Adrenal gland (tissue), 19 donors: Measurements from ENCODE around the gene PLPP7. TPM values are rescaled to one million over a fixed set of nuclear protein-coding genes. Genes with fewer than 3 reads are reported as not detected.
"Not testable (repeated sequence)": the region's sequence is repeated elsewhere in the genome, so short reads cannot be mapped to it uniquely, and the experiment has no call there.

Experiments used
- DNase-seq, 7 donors: peaks; one replicate each; pipeline ENCODE4 v3.0.0-alpha.2; 2019 to 2020
- H3K27ac ChIP-seq, 5 donors: fragments of 200-600 bp; sonication (generic) in 4 of 5; 1 replicate in 3 of 5; 2 replicates in 2 of 5; pipeline versions ENCODE4 v1.5.1 to v1.8.0; 2016 to 2020; ENCODE audit warnings: mild to moderate bottlenecking in 1 of 5
- H3K27me3 ChIP-seq: fragments of 200-600 bp; 2 replicates; pipeline ENCODE4 v1.8.0; 2021
- H3K36me3 ChIP-seq, 2 donors: fragments of 200-600 bp; replicated peaks in 1 of 2; 1 replicate in 1 of 2; 2 replicates in 1 of 2; pipeline versions ENCODE4 v1.5.1 to v1.8.0; 2018 to 2022
- H3K4me1 ChIP-seq, 2 donors: fragments of 200-600 bp; replicated peaks in 1 of 2; 1 replicate in 1 of 2; 2 replicates in 1 of 2; pipeline versions ENCODE4 v1.5.1 to v1.8.0; 2018 to 2021
- H3K4me3 ChIP-seq, 4 donors: fragments of 200-600 bp; sonication (generic) in 3 of 4; one replicate each; pipeline ENCODE4 v1.5.1; 2016 to 2018
- H3K9me3 ChIP-seq, 3 donors: fragments of 200-600 bp; sonication (generic) in 1 of 3; replicated peaks in 1 of 3; 1 replicate in 2 of 3; 2 replicates in 1 of 3; pipeline versions ENCODE4 v1.5.1 to v1.8.0; 2016 to 2021
- POLR2A ChIP-seq, 2 donors: fragments of 450-650 bp; IDR thresholded peaks; one replicate each; pipeline ENCODE4 v1.6.1; 2017; ENCODE audit warnings: antibody characterized with exemption in 2 of 2, mild to moderate bottlenecking in 2 of 2, moderate library complexity in 1 of 2
- WGBS, 4 donors: extraction: QIAGEN DNeasy Blood & Tissue Kit in 2 of 4; methylation state at CpG; one replicate each; pipeline versions ENCODE4 v1.1.5 to v1.1.7; 2013 to 2017; 5-methylcytosine and 5-hydroxymethylcytosine counted together
- intact Hi-C, 2 donors: fragments of 100-400 bp; cut with DNase I; formaldehyde crosslinking; loops; one replicate each; pipeline versions ENCODE4 v1.14.1 to v1.15.0; 2022 to 2023
- long read RNA-seq, 10 donors: library from polyadenylated mRNA in 3 of 10; unstranded in 2 of 10; stranded (forward) in 1 of 10; transcript quantifications; one replicate each; pipeline ENCODE4 v2.0.0 and lab custom pipeline, GENCODE V29; 2021 to 2026
- polyA plus RNA-seq, 3 donors: library from polyadenylated mRNA; stranded (reverse); fragments of 200-250 nt in 2 of 3; fragments of 350-450 nt in 1 of 3; fragmentation: Illumina TruSeq in 1 of 3; extraction: RNeasy Lipid Tissue Mini Kit (QIAGEN cat#74804) in 1 of 3; gene quantifications; one replicate each; pipeline ENCODE4 v1.2.3, GENCODE V29; 2013 to 2014
- total RNA-seq, 9 donors: library from RNA; depleted of rRNA in 4 of 9; stranded (reverse); fragments of >200 nt in 4 of 9; fragments of 120-200 nt in 1 of 9; fragmentation: NEBNext Ultra II Directional in 1 of 9; extraction: Animal tissue kit (Norgen Biotek cat#: 25700) in 1 of 9; gene quantifications; one replicate each; pipeline versions ENCODE4 v1.1.0 to v1.2.4, GENCODE V29; 2013 to 2023
- TF ChIP-seq, protein P1 (sequence below), 6 experiments: fragments of 450-650 bp in 4 of 6; fragments of 200-600 bp in 2 of 6; sonication (generic) in 1 of 6; IDR thresholded peaks; 1 replicate in 5 of 6; 2 replicates in 1 of 6; pipeline versions ENCODE4 v1.5.1 to v1.8.0; 2016 to 2021; ENCODE audit warnings: antibody characterized with exemption in 6 of 6, mild to moderate bottlenecking in 2 of 6, moderate library complexity in 1 of 6
- donor health status: healthy with polysubstance abuse.
- donor health status: Bipolar disorder and iron deficiency.
- donor health status: DM: yes; HTN: yes; CAD: no.
- donor health status: DM: no; HTN: no; CAD: no.
- donor health status: DM: no; HTN: no; CAD: no.
- donor health status: DM: yes; HTN: yes; CAD: no.

The PLPP7 gene
- total RNA-seq (10 to 100 TPM; 11.1 to 31.4 (median 19.0) TPM), polyA plus RNA-seq (10 to 100 TPM in 1 of 3 donors, 1 to 10 TPM in 2; 4.8 to 13.2 (median 10.0) TPM)
- long read RNA-seq, donor 1, transcript PLPP7-202 (2 exons, 2,095 nt): major isoform, 13 of 13 reads
- long read RNA-seq, donor 1, partial matches to known transcripts: 0 of 13 reads
- long read RNA-seq, donor 1, other reads (novel, unspliced or antisense): 0 of 13 reads
- long read RNA-seq, donor 2, transcript PLPP7-202 (2 exons, 2,095 nt): major isoform, 7 of 14 reads
- long read RNA-seq, donor 2, partial matches to known transcripts: 7 of 14 reads
- long read RNA-seq, donor 2, other reads (novel, unspliced or antisense): 0 of 14 reads
- long read RNA-seq, donor 3, partial matches to known transcripts: 0 of 3 reads
- long read RNA-seq, donor 3, other reads (novel, unspliced or antisense): 0 of 3 reads
- long read RNA-seq, donor 4, transcript PLPP7-202 (2 exons, 2,095 nt): major isoform, 9 of 10 reads
- long read RNA-seq, donor 4, partial matches to known transcripts: 0 of 10 reads
- long read RNA-seq, donor 4, other reads (novel, unspliced or antisense): 1 of 10 reads
- long read RNA-seq, donor 5, transcript PLPP7-202 (2 exons, 2,095 nt): major isoform, 38 of 42 reads
- long read RNA-seq, donor 5, partial matches to known transcripts: 1 of 42 reads
- long read RNA-seq, donor 5, other reads (novel, unspliced or antisense): 3 of 42 reads
- long read RNA-seq, donor 6, transcript PLPP7-202 (2 exons, 2,095 nt): major isoform, 7 of 11 reads
- long read RNA-seq, donor 6, partial matches to known transcripts: 0 of 11 reads
- long read RNA-seq, donor 6, other reads (novel, unspliced or antisense): 3 of 11 reads
- long read RNA-seq, donor 7, transcript PLPP7-202 (2 exons, 2,095 nt): major isoform, 5 of 5 reads
- long read RNA-seq, donor 7, partial matches to known transcripts: 0 of 5 reads
- long read RNA-seq, donor 7, other reads (novel, unspliced or antisense): 0 of 5 reads
- long read RNA-seq, donor 8, transcript PLPP7-202 (2 exons, 2,095 nt): major isoform, 9 of 9 reads
- long read RNA-seq, donor 8, partial matches to known transcripts: 0 of 9 reads
- long read RNA-seq, donor 8, other reads (novel, unspliced or antisense): 0 of 9 reads
- long read RNA-seq, donor 9, partial matches to known transcripts: 0 of 1 reads
- long read RNA-seq, donor 9, other reads (novel, unspliced or antisense): 0 of 1 reads
- long read RNA-seq, donor 10, transcript PLPP7-202 (2 exons, 2,095 nt): major isoform, 5 of 5 reads
- long read RNA-seq, donor 10, partial matches to known transcripts: 0 of 5 reads
- long read RNA-seq, donor 10, other reads (novel, unspliced or antisense): 0 of 5 reads

DNA sequence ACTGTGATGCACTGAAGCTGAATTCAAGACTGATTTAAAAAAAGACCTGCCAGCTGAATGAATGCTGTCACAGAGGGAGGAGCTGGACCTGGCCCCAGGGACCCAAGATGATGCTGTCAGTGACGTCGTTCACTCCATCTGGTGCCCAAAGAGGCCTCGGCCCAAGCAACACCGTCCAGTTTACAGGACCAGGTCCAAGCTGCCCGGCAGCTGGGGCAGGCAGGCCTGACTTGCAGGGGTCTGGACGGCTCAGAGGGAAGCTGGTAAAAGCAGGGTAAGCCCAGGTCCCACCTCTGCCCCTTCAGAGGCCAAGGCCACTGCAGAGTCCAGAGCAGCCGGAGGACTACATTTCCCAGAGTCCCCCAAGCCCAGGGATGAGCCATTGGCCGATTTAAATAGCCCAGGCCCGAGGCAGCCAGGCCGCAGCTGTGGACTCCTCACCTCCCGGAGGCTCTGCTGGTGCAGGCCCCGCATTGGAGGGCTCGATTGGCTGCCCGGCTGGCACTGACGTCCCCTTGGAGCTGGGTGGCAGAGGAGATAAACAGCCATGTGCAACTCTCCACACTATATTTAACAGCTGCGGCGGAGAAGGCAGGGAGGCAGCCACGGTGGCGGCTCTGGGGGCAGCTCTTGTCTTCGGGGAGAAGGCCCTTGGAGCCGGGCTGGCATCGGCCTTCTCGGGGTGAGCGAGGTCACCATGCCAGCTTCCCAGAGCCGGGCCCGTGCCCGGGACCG is at the start of gene PLPP7:
TSS of gene PLPP7 (plus strand) at position 423 of the 735 bp plus-strand sequence. CDS start at position 698, 275 bp downstream.
- TF ChIP-seq, protein P1, sequence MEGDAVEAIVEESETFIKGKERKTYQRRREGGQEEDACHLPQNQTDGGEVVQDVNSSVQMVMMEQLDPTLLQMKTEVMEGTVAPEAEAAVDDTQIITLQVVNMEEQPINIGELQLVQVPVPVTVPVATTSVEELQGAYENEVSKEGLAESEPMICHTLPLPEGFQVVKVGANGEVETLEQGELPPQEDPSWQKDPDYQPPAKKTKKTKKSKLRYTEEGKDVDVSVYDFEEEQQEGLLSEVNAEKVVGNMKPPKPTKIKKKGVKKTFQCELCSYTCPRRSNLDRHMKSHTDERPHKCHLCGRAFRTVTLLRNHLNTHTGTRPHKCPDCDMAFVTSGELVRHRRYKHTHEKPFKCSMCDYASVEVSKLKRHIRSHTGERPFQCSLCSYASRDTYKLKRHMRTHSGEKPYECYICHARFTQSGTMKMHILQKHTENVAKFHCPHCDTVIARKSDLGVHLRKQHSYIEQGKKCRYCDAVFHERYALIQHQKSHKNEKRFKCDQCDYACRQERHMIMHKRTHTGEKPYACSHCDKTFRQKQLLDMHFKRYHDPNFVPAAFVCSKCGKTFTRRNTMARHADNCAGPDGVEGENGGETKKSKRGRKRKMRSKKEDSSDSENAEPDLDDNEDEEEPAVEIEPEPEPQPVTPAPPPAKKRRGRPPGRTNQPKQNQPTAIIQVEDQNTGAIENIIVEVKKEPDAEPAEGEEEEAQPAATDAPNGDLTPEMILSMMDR (IDR thresholded peaks at IDR 0.05): no peak
- peak in 1 of 2 donors; percentile 71 for TF ChIP-seq POLR2A (IDR thresholded peaks at IDR 0.05)
- H3K4me3 ChIP-seq: peak within 1 kb of the TSS in 2 of 4 donors; percentile 43 to 61
- WGBS, 4 donors: 23 to 33% (median 31%) methylated on average over 25 to 28 of the region's 28 CpGs; no CpG with 5 or more reads in 1 of the 4 donors
- peak; percentile 76 to 92 (median 87) for DNase-seq
- H3K27me3 ChIP-seq: no peaks in the 10 kb centered on the region
- intact Hi-C loops: no loop called here
- no peaks in the 10 kb centered on the region for H3K9me3 ChIP-seq
- H3K27ac ChIP-seq: peak within 1 kb of the TSS; percentile 57 to 94 (median 81)
- no peaks in the 10 kb centered on the region for H3K36me3 ChIP-seq
- peaks cover 6 to 13% of the 10 kb centered on the region in 2 donors for H3K4me1 ChIP-seq

DNA sequence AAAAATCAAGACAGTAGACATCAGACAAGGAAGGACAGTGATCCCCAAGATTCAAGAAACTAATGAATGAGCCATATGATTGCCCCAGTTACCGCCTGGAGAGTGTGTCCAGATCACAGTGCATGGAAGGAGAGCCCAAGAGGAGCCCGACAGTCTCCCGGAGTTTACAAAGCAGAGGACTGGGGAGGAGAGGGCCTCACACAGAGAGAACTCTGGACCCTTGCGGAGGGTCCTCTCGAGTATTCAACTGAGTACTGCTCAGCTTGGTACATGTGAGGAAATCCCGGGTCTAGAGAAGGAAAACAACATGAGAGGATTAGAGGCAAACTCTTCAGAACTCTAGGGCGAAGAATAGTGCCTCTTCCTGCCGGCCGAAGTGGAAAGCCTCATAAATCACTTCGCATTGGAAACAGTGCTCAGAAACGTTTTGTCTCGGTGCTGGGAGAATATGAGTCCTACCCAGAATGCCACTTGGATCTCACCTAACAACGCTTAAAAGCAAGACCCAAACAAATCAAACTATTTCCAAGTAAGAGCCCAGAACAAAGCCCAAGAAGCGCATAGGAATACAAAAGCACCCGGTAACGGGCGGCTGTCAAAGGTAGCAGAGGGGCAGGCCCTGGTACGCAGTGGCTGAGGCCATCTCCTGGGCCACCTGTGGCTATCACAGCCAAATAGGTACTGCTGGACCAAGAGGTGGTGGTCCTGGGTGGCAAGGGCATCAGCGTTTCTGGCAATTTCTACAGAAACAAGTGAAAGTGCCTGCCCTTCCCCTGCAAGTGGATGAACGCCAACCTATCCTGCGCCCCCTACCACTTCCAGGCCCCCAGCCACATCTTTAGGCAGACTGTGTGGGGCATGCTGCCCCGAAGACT is 49.2 kb upstream of the PLPP7 start:
- Histone ChIP-seq H3K36me3 (peaks cover 0 to 2% of the 10 kb centered on the region in 2 donors), H3K4me3 (no peak overlapping the region), H3K4me1 (peaks cover 0 to 8% of the 10 kb centered on the region in 2 donors), H3K27me3 (no peaks in the 10 kb centered on the region), H3K9me3 (no peaks in the 10 kb centered on the region), H3K27ac (no peak overlapping the region)
- intact Hi-C loops: no loop called here
- TF ChIP-seq POLR2A (IDR thresholded peaks at IDR 0.05): no peak
- TF ChIP-seq, protein P1 (IDR thresholded peaks at IDR 0.05): no peak
- DNase-seq: no peak
- 72 to 78% (median 73%) methylated on average over 18 to 22 of the region's 22 CpGs for WGBS, 4 donors

DNA sequence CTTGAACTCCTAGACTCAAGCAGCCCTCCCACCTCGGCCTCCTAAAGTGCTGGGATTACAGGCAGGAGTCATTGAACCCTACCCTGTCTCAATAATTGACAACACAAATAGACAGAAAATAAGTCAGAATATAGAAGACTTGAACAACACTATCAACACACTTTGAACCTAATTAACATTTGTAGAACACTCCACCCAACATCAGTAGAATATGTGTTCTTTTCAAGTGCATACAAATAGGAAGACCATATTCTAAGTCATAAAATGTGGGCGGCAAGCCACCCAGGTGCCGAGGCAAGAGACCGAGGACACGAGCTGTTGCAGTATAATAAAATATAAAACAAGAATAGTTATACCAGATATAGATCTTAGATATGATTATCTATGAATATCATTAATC is 45.2 kb upstream of the PLPP7 start:
- H3K27me3 ChIP-seq, H3K4me3 ChIP-seq, H3K27ac ChIP-seq, intact Hi-C loops, H3K9me3 ChIP-seq, DNase-seq, H3K36me3 ChIP-seq, H3K4me1 ChIP-seq: not testable (repeated sequence)
- WGBS, 4 donors: 83 to 91% (median 86%) methylated on average over 5 of the region's 5 CpGs
